Posterior vena cava (tissue), 2 donors: Measurements from ENCODE around the gene TTYH3. TPM values are rescaled to one million over a fixed set of nuclear protein-coding genes. Genes with fewer than 3 reads are reported as not detected.

Experiments used
- DNase-seq: peaks from one replicate; pipeline ENCODE4 v3.0.0-alpha.2; 2020; ENCODE audit warnings: low spot score
- intact Hi-C, 2 donors: fragments of 100-400 bp; cut with DNase I; formaldehyde crosslinking; loops; one replicate each; pipeline versions ENCODE4 v1.14.1 to v1.14.2; 2022 to 2023
- total RNA-seq, 2 donors: library from RNA; stranded (reverse); fragmentation: NEBNext Ultra II Directional; extraction: Animal tissue kit (Norgen Biotek cat#: 25700); gene quantifications; one replicate each; pipeline ENCODE4 v1.2.1, GENCODE V29; 2021
- donor health status: DM: yes; HTN: yes; CAD: no.
- donor health status: DM: yes; HTN: yes; CAD: no.

The TTYH3 gene
- total RNA-seq, 2 donors from 2014 or later = 50.1 to 51.6 TPM

DNA sequence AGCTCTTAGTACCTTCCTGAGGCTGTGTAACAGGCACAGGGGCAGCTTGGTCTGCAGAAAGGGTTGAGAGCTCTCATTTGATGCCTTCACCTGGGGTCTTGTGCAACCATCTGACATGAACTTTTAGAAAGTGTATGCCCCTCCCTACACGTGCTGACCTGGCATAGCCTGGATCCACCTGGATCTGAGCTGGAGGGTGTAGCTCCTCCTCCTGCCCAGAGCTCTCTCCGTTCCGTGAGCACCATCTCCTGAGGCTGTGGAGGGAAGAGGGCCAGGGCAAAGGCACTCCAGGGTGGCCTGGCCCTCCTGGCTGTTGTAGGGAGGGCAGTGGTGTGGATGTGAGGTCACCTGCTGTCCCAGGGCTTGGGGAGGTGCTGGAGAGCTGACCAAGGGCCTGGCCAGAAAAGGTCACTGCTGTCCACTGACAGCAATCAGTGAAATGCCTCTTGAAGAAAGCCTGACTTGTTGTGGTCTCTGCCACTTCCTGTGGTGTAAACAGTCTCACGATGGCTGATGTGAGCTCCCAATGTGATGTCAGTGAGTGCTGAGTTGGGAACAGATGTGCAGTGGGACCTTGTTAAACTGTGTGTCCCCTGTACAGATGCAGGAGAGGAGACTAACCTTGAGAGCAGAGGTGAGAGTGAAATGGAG is 79.2 kb downstream of the TTYH3 start:
- DNase-seq = no peak
- intact Hi-C loops = no loop called here

DNA sequence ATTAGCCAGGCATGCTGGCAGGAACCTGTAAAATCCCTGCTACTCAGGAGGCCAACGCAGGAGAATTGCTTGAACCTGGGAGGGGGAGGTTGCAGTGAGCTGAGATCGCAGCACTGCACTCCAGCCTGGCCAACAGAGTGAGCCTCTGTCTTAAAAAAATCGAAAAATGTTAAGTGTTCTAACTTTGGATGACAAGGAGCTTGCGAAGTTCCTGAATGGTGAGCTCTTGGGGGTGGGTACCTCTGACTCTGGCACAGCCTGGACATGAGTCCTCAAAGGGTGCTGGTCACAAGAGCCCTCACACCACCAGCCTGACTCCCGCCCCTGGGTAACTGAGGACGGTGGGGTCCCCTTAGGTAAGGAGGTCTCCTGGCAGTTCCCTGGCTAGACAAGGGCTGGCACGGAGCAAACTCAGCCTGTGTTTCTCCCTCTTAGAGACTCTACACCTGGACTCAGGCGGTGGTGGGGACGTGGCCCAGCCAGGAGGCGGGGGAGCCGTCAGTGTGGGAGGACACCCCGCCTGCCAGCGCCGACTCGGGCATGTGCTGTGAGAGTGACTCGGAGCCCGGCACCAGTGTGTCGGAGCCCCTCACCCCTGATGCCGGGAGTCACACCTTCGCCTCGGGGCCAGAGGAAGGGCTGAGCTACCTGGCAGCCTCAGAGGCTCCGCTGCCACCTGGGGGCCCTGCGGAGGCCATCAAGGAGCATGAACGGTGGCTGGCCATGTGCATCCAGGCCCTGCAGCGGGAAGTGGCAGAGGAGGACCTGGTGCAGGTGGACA is 80.3 kb downstream of the TTYH3 start:
- no peak for DNase-seq
- intact Hi-C loops = no loop called here

DNA sequence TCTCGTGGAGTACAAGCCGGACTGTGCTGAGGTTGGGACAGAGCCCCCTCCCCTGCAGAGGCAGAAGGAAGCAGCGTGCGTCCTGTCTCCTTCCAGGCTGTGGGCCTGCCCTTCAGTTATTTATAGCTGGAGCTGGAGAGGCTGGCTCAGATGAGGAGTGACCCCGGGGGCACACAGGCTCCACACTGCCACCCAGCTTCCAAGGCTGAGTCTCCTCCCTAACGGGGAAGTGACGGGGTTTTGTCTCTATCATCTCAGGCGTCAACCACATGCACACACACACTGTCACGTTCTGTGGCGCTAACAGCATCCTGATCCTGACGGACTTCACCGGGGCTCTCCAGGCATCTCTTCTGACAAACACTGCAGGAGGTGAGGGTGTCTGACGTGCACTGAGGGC is 81.6 kb downstream of the TTYH3 start:
- intact Hi-C loops = no loop called here
- DNase-seq = no peak

DNA sequence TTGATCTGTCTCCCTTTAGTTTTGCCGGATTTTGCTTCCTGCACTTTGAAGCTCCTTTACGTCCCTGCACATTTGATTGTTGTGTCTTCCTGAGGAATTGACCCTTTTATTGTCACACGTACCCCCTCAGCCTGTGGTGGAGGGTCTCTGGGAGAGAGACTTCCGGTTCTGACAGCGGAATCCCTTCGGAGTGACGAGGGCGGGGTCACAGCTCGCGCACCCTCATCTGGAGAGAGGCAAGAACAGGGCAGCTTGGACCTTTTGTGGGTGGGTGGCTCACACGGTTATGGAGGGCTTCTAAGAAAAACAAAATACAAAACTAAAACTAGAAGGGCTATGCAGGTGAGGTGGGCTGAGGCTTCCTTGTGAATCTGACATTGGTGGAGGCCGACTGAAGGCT is 82.2 kb downstream of the TTYH3 start:
- intact Hi-C loops = no loop called here
- no peak for DNase-seq

Other genes with a start within 250 kb of the TTYH3 start
- 10 to 100 TPM; 21.4 to 28.3 TPM for gene CHST12, start 228.4 kb upstream of the TTYH3 start, total RNA-seq
- gene GRIFIN, start 155.6 kb upstream of the TTYH3 start, total RNA-seq = not detected
- gene LFNG, start 112.2 kb upstream of the TTYH3 start, total RNA-seq = 10 to 100 TPM; 15.2 to 16.5 TPM
- gene BRAT1, start 76.5 kb upstream of the TTYH3 start, total RNA-seq = 10 to 100 TPM; 16.3 to 17.2 TPM
- 10 to 100 TPM; 14.6 to 19.1 TPM for gene IQCE, start 73.0 kb upstream of the TTYH3 start, total RNA-seq
- 1 to 10 TPM in 1 of 2 donors, under 1 TPM in 1; 0.32 to 1.1 TPM for gene AMZ1, start 56.2 kb downstream of the TTYH3 start, total RNA-seq
- 10 to 100 TPM; 59.8 to 65.8 TPM for gene GNA12, start 212.3 kb downstream of the TTYH3 start, total RNA-seq